ENCODE measurements around the gene CFAP53.
"Not testable (repeated sequence)": the region's sequence is repeated elsewhere in the genome, so short reads cannot be mapped to it uniquely, and the experiment has no call there.

CFAP53 gene

DNA sequence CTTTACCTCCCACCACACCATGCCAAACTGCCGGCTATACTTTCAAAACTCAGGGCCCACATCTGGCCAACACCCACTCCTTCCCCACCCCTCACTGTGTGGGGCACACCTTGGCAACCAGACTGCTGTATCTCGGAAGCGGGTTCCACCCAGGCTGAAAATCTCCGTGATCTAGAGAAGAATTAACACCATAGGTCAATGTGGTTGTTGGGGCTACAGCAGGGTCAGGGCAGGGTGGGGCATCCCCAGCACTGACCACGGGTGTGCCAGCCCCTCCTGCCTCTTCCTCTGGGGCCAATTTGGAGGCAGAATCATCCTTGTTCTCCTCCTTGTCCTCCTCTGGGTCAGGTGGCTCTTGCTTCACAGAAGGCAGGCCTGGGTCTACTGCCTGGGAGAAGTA is 6.3 kb upstream of the CFAP53 start:
- DNase-seq (ENCODE audit: low read depth) = no peak

DNA sequence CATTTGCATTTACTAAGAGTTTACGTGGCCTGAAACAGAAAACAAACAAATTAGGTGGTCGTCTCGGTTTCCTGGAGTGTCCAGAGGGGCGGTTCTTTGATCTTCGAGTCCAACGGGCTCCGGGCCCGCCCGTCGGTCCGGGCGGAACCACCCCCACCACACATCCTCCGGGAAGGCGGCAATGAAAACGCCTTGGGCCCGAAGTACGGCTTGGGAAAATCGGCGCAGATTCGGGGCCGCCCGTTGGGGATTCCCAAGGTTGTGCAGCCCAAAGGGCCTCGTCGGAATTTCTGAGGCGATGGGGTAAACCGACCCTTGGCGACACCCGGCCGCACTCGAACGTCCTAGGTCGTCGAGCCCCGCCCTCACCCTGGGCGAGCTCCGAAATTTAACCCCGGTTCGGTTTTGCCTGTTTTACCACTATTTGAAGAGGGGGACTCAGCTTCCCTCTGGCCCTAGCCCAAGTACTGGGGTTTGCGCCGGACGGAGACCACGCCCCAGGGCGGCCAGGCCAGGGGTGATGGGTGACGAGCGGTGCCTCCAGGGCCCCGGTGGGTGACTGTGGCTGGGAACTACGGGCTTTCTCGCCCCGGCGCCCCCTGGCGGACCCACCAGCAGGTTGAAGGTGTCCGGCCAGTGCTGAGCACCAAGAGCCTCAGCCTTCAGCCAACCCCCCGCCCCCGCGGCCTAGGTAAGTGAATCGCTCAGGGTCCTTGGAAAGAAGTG is 1.9 kb upstream of the CFAP53 start:
- DNase-seq (ENCODE audit: low read depth) = peak; percentile 73

DNA sequence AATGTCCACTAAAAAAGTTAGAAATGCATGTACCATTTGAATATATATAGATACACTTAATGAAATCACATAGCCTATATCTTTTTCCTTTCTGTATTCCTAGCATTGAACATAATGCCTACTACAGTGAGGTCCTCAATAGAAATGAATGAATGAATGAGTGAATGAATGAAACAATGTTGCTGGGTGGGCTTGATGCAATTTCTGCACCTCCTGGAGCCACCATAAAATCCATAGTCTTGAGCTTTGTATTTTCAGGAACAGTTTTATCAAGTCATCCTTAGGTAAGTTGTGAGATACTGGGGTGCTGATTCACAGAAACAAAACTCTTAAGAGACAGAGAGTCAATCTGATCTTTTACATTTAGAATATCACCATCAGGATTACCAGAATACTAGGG is 3.3 kb downstream of the CFAP53 start:
- DNase-seq (ENCODE audit: low read depth) = no peak

DNA sequence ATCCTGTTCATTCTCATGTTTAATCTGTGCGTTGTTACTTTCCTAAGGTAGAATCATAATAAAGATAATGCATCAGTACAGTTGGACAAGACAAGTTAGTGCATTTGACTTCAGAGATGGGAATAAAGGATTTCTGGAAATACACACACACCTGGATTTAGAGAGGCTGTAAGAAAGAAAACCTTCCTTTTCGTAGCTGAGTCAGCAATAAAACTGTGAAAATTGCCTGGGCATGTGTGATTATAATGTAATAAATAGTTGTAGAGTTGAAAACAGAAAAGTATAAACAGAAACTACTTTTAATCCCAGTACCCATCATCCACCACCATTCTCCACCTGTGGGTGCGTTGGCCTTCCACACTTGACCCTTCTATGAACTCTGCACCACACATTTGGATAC is 15.4 kb downstream of the CFAP53 start:
- DNase-seq (ENCODE audit: low read depth) = no peak

DNA sequence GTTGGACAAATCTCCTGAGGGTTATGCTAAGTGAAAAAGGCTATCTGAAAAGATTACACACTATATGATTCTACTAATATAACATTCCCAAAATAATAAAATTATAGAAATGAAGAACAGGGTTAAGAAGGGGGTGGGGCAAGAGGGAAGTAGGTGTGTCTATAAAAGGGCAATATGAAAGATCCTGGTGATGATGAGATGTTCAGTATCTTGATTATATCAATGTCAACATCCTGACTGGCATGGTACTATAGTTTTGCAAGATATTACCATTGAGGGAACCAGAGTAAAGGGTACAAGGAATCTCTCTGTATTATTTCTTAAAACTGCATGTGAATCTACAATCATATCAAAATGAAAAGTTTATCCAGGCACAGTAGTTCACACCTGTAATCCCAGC is 16.7 kb downstream of the CFAP53 start:
- no peak for DNase-seq (ENCODE audit: low read depth)

DNA sequence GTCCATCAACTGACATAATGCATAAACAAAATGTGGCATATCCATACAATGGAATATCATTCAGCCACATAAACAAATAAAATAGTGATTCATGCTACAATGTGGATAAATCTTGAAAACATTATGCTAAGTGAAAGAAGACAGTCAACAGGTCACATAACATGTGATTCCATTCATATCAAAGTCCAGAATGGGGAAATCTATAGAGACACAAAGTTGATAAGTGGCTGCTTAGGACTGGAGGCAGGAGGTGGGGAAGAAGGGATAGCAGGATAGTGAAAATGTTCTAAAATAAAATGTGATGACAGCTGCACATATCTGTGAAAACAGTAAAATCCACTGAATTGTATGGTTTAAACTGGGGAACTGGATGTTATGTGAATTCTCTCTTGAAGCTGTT is 18.7 kb downstream of the CFAP53 start:
- no peak for DNase-seq (ENCODE audit: low read depth)

DNA sequence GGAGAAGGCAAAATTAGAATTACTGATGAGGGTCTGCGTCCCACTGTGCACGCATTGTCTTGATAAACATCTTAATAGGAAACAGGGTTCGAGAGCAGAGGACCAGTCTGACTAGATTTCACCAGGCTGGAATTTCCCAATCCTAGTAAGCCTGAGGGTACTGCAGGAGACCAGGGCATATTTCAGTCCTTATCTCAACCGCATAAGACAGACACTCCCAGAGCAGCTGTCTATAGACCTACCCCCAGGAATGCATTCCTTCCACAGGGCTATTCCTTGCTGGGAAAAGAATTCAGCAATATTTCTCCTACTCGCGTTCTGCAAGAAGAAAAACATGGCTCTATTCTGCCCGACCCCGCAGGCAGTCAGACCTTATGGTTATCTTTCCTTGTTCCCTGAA is 24.5 kb downstream of the CFAP53 start:
- not testable (repeated sequence) for DNase-seq (ENCODE audit: low read depth)

DNA sequence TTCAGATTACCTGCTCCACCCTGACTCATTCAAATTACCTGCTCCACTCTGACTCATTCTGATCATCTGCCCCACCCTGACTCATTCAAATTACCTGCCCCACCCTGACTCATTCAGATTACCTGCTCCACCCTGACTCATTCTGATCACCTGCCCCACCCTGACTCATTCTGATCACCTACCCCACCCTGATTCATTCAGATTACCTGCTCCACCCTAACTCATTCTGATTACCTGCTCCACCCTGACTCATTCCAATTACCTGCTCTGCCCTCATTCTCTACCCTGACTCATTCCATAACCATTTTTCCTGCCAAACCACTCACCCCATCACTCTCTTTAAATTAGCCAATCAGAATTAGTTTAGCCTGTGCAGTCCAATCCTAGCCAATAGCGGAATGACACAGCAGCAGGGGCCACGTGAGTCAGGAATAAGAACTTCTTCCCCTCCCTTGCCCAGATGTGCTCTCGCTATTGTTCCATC is 26.2 kb downstream of the CFAP53 start:
- no peak for DNase-seq (ENCODE audit: low read depth)

DNA sequence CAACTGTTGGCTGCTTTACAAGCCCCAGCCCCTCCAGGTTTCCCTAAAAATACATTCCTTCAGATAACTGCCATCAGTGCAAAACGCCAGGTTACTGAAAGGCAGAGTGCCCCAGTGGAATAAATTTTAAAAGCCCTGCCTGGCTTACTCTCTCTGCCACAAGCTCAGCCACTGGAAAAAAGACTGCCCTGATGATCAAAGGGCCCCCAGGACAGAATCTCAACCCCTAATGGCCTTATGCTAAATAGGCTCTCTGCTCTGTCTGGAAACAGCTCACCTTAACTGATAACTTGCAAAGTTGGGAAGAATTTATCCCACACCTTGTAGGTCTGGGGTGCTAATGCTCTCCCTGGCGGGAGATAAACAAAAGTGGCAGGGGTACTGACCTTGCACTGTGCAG is 33.9 kb downstream of the CFAP53 start:
- DNase-seq (ENCODE audit: low read depth) = no peak

DNA sequence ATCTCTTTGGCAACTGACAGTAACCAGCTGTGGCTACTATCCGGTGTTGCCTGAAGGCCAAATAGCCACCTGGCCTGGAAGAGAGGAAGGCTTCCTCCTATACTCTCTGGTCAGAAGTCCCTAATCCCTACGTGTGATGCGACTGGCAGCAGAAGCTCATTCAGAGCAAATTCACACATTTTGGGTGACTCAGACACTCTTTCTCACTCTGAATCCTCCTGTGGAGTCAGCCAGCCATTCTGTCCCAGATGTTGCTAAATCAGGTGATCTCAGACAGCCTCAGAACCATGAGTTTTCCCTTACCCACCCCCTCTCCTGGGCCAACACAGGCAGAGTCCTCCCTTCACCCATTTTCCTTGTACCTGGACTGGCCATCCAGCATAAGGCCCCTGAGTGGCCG is 34.7 kb downstream of the CFAP53 start:
- no peak for DNase-seq (ENCODE audit: low read depth)

DNA sequence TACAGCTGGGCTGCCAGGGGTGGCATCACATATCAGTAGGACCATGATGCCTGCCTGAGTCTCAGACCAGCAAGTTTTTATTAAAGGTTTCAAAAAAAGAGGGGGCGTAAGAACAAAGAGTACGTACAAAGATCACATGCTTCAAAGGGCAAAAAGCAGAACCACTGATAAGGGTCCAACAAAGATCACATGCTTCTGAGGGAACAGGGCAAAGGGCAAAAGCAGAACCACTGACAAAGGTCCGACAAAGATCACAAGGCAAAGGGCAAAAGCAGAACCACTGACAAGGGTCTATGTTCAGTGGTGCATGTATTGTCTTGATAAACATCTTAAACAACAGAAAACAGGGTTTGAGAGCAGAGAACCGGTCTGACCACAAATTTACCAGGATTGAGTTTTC is 46.0 kb downstream of the CFAP53 start:
- not testable (repeated sequence) for DNase-seq (ENCODE audit: low read depth)

DNA sequence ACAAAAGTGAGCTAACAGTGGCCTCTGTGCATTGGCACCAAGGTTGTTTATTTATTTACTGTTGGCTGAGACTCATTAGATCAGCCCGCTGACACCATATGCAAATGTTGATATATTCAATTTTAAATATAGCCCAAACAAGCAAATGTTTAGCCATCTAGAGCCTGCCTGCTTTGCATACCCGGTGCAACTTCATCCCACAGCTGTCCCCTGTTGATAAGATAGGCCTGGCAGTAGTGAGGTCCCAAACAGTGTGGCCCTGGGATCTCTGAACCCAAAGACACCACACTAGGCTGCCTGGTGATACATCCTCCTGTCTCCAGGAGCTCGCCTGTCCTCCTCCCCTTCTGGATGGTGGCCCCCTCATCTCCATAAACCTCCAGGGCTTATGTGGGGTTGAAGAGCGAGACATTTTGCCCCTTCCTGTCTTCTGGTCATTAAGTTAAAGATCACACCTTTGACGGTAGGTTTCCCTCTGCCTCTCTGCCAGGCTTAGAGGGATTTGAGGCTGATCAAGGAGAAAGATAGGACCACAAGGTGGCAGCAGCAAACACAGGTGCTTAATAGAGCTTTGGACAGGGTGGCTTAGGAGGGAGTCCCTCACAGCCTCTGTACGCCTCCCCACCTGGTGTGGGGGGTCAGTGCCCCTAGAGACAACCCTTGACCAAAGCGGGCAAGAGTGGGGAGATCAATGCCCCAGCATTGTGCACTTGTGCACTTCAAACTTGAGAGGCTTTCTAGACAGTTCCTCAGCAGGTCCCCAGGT is 47.7 kb downstream of the CFAP53 start:
- no peak for DNase-seq (ENCODE audit: low read depth)

DNA sequence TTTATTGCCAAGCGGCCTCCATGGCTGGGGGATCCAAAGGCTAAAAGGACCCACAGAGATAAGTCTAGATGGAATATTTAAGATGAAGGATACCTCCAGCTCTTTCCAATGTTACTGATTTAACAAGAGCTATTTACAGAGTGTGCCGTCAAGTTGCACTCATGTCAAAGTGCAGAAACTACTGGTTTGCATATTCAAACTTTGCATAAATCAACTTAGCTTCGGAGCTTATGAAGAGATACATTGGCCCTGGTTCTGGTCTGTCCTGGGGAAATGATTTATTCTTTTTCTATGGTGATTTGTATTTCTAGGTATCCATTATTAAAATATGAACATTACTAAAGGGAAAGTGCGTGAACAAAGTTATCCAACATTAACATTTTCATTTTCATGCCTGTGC is 57.0 kb downstream of the CFAP53 start:
- DNase-seq (ENCODE audit: low read depth) = no peak

DNA sequence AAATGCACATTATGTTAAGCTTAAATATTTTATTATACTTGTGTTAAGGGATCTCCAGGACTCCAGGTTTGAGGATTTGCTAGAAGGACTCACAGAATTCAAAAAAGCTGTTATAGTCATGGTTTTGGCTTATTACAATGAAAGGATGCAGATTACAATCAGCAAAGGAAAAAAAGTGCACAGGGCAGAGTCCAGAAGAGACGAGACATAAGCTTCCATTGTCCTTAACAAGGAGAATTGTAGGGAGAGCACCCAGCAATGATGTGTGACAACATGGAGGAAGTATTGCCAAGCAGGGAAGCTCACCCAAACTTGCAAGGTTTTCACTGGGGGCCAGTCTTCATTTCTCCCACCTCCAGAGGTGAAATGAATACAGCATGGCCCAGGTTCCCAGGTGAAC is 58.6 kb downstream of the CFAP53 start:
- DNase-seq (ENCODE audit: low read depth) = no peak

DNA sequence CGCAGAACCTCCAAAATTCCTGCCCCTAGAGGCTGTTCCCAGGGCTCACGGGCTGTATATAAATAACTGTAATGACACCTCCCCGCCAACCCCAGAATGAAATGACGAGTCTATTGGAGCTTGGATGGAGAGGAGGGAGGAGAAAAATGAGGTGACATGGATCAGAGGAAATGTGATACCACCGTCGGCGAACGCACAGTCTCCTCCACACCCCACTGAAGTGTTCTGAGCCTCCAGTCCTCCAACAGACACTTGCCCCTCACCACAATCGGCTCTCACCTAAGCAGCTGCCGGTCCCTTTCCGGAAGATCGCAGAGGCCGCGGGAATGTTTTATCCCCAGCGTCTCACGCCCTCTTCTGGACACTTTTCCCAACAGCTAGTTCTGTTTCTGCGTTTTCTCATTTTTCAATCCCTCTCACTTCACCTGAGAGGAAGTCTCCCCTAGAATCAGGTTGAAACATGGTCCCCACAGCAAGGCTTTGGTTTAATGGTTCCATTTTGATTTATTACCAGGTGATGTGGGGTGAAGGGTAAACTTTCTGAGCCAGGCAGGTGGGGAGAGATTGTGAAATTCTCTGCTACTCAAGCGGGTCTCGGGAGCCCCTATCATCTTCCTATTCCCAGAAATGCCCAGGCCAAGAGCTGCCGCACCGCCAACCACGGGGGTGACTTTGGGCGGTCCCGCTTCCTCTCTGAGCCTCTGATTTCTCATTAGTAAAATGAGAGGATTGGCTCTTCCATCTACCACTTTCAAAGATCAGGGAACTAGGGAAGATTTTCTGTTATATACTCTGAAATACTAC is 62.3 kb downstream of the CFAP53 start:
- no peak for DNase-seq (ENCODE audit: low read depth)

DNA sequence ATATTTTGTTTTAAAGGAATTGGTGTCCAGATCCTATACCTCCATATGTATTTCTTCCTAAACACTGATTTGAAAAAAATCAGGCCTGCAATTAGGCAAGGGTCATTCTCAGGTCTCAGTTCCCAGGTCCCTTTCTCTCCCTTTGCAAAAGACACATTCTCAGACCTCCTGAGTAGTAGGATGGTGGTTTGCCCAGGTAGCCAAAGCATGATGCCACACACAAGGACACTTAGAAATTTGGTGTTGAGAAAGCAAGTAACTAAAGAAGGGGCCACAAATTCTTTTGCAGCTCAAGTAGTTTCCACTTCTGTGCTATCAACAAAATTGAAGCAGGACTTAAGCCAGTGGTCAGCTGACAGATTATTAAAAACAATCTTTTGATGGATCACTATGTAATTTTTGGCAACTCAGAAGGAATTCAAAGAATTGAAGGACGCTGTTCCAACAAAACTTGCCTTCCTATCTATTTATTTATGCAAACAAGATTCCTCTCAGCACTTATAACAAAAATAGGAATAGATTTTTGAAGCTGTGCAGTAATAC is 64.7 kb downstream of the CFAP53 start:
- DNase-seq (ENCODE audit: low read depth) = no peak

DNA sequence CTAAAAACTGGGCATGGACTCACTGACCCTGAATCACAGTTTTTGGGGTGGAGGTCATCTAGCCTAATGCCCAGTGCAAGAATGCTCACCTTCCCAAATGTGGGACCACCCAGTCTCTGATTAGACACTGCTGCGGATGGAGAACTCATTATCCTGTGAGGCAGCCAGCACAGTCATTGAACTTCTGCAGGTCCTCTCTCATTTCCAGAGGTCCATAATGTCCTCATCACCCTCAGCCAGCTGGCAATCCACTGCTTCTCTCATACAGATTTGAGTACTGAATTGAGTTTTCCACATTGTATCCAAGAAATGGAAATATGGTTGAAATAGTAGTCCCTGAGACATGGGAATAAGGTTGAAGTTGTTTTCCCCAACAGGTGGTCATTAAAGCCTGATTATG is 66.4 kb downstream of the CFAP53 start:
- DNase-seq (ENCODE audit: low read depth) = no peak

DNA sequence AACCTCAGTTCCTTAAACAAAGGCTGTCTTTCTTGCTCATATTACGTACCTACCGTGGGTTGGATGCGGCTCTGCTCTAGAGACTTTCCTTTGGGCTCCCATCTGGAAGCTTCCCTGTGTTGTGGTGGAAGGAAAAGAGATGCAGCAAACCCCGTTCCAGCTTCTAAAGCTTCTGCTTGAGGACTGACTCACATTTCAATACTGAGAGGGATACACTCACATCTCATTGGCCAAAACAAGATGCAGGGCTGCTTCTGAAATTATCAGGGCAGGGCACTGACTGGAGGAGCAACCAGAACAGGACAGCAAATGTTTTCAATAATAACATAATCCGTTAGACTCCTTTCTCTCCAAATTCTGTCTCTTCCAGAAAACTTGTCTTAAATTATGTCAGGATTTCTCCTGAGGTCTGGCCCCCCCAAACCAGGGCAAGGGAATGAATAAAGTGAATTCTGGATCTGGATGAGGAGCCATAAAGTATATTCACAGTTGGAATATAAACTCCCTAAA is 66.9 kb downstream of the CFAP53 start:
- no peak for DNase-seq (ENCODE audit: low read depth)

DNA sequence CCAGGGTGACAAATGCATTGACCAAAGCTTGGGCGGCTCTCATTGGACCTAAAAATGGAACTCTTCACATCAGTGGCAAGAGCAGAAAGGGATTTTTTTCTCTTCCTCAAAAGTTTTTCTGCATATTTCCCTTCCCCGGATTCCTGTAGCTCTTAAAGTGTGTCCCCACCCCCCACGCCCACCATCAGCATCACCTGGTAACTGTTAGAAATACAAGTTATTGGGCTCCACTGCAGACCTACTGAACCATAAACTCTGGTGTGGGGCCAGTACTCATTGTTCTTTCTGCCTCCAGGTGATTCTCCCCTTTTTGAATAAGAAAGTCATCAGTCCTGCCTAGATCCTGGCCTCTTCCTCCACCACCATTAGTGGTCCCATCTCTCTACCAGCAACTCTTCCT is 70.0 kb downstream of the CFAP53 start:
- DNase-seq (ENCODE audit: low read depth) = no peak

DNA sequence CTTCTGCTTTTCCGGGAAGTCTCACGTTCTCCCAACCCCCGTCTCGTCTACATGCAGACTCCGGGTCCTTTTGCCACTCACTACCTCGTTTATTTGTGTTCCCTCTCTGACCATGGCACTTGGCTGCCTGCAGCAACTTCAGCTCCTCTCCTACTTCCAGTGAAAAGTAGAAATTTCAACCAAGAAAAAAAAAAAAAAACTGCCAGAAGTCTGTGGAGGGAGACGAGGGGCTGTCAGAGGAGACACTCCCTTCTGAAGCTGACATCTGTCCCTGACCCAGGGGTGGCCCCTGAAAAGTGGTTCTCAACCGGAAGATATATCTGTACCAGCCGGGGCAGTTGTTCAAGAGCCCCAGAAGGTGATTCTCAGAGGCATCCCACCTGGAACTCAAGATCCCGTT is 70.6 kb downstream of the CFAP53 start:
- no peak for DNase-seq (ENCODE audit: low read depth)

DNA sequence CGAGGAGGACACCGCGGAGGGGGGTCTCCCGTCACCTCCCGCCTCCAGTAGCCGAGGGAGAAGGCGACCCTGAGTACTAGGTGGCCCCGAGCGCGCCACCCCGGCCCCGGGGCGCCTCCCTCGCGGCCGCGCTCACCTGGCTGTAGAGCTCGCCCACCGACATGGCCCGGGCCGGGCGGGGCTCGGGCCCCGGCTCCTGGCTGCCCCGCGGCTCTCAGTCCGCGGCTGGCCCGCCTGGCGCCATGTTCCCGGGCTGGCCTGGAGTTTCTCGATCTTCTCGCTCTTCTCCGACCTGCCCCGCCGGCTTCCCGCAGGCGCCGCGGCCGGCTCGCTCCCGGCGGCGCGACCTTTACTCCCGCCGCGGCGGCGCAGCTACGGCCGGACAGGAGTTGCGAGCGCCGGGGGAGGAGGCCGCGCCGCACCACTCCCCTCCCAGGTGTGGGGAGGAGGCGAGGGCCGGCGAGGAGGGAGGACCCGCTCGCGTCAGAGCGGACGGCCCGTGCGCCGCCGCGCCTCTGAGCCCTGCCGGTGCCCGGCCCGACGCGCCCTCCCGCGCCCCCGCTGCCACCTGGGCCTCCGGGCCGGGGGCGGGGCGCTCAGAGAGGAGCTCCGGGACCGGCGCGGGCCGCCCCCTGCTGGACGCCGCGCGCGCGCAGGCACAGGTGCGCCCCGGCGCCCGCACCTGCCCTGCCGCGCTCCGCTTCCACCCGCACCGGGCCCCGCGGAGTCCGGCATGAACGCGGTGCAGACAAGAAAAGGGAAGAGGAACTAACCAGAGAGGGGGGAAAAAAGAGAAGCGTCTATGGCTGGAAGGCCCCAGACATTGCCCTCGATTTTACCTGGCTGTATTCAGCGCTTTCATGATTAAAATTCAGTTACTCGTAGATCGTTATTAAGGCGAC is 71.4 kb downstream of the CFAP53 start, which contains the start of gene MYO5B:
TSS of gene MYO5B (minus strand) at position 517 of the 902 bp plus-strand sequence. CDS start at position 163, 354 bp downstream.
- peak; percentile 26 for DNase-seq (ENCODE audit: low read depth)
